ENCODE results near the gene RPS6KA3.

RPS6KA3 gene

GRCh38 chrX:20266810-20267606 is at the start of gene RPS6KA3:
Gene RPS6KA3, minus strand, starts transcription at chrX:20266909. Its CDS starts 277 bp downstream, at chrX:20266632.
- peak; percentile 76 to 96 (median 89) for DNase-seq
- intact Hi-C loops (cut with DNase I), result loop anchor here (10.0 kb wide), 1 partner anchor 122 kb away; the partner anchor contains the start of gene EIF1AX

- DNase-seq, result no peak
Observed at GRCh38 chrX:20315140-20315539, 48.4 kb upstream of the RPS6KA3 start.

GRCh38 chrX:20313899-20314298 is 47.2 kb upstream of the RPS6KA3 start:
- intact Hi-C loops (cut with DNase I), result no loop called here
- no peak for DNase-seq

More at GRCh38 chrX:20315140-20315539, 48.4 kb upstream of the RPS6KA3 start:
- intact Hi-C loops (cut with DNase I), result no loop called here

- DNase-seq, result no peak
- intact Hi-C loops (cut with DNase I), result no loop called here
Observed at GRCh38 chrX:20312018-20312417, 45.3 kb upstream of the RPS6KA3 start.

- intact Hi-C loops (cut with DNase I), result no loop called here
- DNase-seq, result no peak
Observed at GRCh38 chrX:20311505-20311904, 44.8 kb upstream of the RPS6KA3 start.

- intact Hi-C loops (cut with DNase I), result no loop called here
- no peak for DNase-seq
Observed at GRCh38 chrX:20309806-20310205, 43.1 kb upstream of the RPS6KA3 start.

- DNase-seq, result no peak
- intact Hi-C loops (cut with DNase I), result no loop called here
Observed at GRCh38 chrX:20306668-20307067, 40.0 kb upstream of the RPS6KA3 start.

GRCh38 chrX:20300822-20301221 is 34.1 kb upstream of the RPS6KA3 start:
- intact Hi-C loops (cut with DNase I), result no loop called here
- DNase-seq, result no peak

- no peak for DNase-seq
- intact Hi-C loops (cut with DNase I), result no loop called here
Observed at GRCh38 chrX:20294957-20295356, 28.2 kb upstream of the RPS6KA3 start.

GRCh38 chrX:20294284-20294683 is 27.6 kb upstream of the RPS6KA3 start:
- intact Hi-C loops (cut with DNase I), result no loop called here
- DNase-seq, result no peak

GRCh38 chrX:20285511-20285910 is 18.8 kb upstream of the RPS6KA3 start:
- intact Hi-C loops (cut with DNase I), result no loop called here
- no peak for DNase-seq

GRCh38 chrX:20284992-20285391 is 18.3 kb upstream of the RPS6KA3 start:
- no peak for DNase-seq
- intact Hi-C loops (cut with DNase I), result no loop called here

GRCh38 chrX:20284444-20284843 is 17.7 kb upstream of the RPS6KA3 start:
- intact Hi-C loops (cut with DNase I), result no loop called here
- DNase-seq, result no peak

- intact Hi-C loops (cut with DNase I), result no loop called here
- no peak for DNase-seq
Observed at GRCh38 chrX:20280938-20281337, 14.2 kb upstream of the RPS6KA3 start.

- DNase-seq, result no peak
- intact Hi-C loops (cut with DNase I), result no loop called here
Observed at GRCh38 chrX:20274121-20274520, 7.4 kb upstream of the RPS6KA3 start.

- intact Hi-C loops (cut with DNase I), result no loop called here
- no peak for DNase-seq
Observed at GRCh38 chrX:20271730-20272129, 5.0 kb upstream of the RPS6KA3 start.

GRCh38 chrX:20271186-20271585 is 4.5 kb upstream of the RPS6KA3 start:
- intact Hi-C loops (cut with DNase I), result no loop called here
- DNase-seq, result no peak

GRCh38 chrX:20270562-20270890 is 3.8 kb upstream of the RPS6KA3 start:
- intact Hi-C loops (cut with DNase I), result no loop called here
- no peak for DNase-seq

GRCh38 chrX:20269848-20270561 is 3.3 kb upstream of the RPS6KA3 start:
- no peak for DNase-seq
- intact Hi-C loops (cut with DNase I), result loop anchor here (10.0 kb wide), 1 partner anchor 125 kb away; the partner anchor contains the start of gene EIF1AX

GRCh38 chrX:20267931-20268701 is 1.4 kb upstream of the RPS6KA3 start:
- intact Hi-C loops (cut with DNase I), result loop anchor here (10.0 kb wide), 1 partner anchor 123 kb away; the partner anchor contains the start of gene EIF1AX
- peak in 39 of 42 donors; percentile 7 to 71 (median 30) for DNase-seq
